AG10803 (cell line): ENCODE data around the gene F2.

Experiments used
- DNase-seq: peaks from one replicate; pipeline ENCODE4 v3.0.0; 2010; ENCODE audit warnings: low read depth
- H3K4me3 ChIP-seq: 2 replicates; pipeline ENCODE4 v1.5.1; 2011; ENCODE audit warnings: mild to moderate bottlenecking, low read length, control low read depth
- CTCF ChIP-seq: conservative IDR thresholded peaks from 2 replicates; pipeline ENCODE4 v1.5.1; 2011; ENCODE audit warnings: mild to moderate bottlenecking, low read length, control low read depth, inconsistent platforms

The F2 gene

GRCh38 chr11:46679241-46680163 lies 39.5 kb upstream of the F2 start:
- no peak overlapping the region for H3K4me3 ChIP-seq
- TF ChIP-seq CTCF = no peak
- DNase-seq = no peak

- no peak overlapping the region for H3K4me3 ChIP-seq
- DNase-seq = no peak
- TF ChIP-seq CTCF = no peak
These were observed 38.8 kb upstream of the F2 start for GRCh38 chr11:46680164-46680760.

- no peak for TF ChIP-seq CTCF
These were observed 38.2 kb upstream of the F2 start for GRCh38 chr11:46680815-46681214.

GRCh38 chr11:46681814-46682213 lies 37.2 kb upstream of the F2 start:
- no peak for DNase-seq
- H3K4me3 ChIP-seq = no peak overlapping the region

More at GRCh38 chr11:46680815-46681214, 38.2 kb upstream of the F2 start:
- DNase-seq = no peak
- no peak overlapping the region for H3K4me3 ChIP-seq

GRCh38 chr11:46682773-46683752 lies 36.0 kb upstream of the F2 start:
- no peak for DNase-seq
- no peak for TF ChIP-seq CTCF
- no peak overlapping the region for H3K4me3 ChIP-seq

More at GRCh38 chr11:46681814-46682213, 37.2 kb upstream of the F2 start:
- no peak for TF ChIP-seq CTCF

GRCh38 chr11:46684367-46684766 lies 34.6 kb upstream of the F2 start:
- TF ChIP-seq CTCF = no peak
- H3K4me3 ChIP-seq = no peak overlapping the region

More at GRCh38 chr11:46684367-46684766, 34.6 kb upstream of the F2 start:
- no peak for DNase-seq
